ENCODE results near the gene TNS1.

DNA sequence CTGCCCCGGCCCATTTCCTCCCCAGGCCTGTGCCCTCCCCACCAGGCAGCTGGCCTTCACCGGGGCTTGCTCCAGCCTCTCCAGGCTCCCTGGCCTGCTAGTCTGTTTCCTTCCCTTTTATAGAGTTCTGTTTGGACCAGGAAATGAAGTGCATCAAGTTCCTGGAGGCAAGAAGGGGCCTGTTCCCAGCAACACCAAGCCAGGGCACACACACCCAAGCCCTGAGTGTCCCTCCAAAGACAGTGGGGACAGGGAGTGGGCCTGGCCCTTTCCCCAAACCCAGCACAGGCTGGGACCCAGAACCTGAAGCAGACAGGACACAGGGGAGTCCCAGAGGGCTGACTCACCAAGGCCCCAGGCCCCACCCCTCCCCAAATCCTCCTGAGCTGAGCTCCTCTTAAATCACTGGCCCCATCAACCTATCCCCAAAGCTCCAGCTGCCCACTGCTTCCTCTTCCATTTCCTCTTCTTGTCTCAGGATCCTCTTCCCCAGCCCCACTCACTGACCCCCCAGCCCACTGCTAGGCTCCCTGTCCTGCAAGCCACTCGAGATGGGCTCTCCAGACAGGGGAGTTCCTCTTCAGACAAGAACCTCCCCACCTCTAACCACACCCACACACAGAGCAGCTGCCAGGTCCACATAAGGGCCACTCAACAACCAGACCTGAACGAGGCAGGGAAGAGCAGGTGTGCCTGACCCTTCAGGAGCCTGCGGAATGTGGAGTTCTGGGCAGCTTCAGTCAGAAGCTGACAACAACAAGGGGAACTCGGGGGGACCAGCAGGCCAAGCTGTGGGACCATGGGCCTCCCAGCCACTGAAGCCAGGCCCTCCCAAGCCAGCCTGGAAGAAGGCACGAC lies 74.2 kb downstream of the TNS1 start:
- TF ChIP-seq, protein P1, sequence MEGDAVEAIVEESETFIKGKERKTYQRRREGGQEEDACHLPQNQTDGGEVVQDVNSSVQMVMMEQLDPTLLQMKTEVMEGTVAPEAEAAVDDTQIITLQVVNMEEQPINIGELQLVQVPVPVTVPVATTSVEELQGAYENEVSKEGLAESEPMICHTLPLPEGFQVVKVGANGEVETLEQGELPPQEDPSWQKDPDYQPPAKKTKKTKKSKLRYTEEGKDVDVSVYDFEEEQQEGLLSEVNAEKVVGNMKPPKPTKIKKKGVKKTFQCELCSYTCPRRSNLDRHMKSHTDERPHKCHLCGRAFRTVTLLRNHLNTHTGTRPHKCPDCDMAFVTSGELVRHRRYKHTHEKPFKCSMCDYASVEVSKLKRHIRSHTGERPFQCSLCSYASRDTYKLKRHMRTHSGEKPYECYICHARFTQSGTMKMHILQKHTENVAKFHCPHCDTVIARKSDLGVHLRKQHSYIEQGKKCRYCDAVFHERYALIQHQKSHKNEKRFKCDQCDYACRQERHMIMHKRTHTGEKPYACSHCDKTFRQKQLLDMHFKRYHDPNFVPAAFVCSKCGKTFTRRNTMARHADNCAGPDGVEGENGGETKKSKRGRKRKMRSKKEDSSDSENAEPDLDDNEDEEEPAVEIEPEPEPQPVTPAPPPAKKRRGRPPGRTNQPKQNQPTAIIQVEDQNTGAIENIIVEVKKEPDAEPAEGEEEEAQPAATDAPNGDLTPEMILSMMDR (IDR thresholded peaks at IDR 0.05; ENCODE audit: insufficient read depth, low read depth, low read length) = no peak
- no peak for TF ChIP-seq EZH2 (IDR thresholded peaks at IDR 0.05; ENCODE audit: insufficient read depth, low read length)
